ENCODE results near the gene BRIP1. TPM values are rescaled to one million over a fixed set of nuclear protein-coding genes. Genes with fewer than 3 reads are reported as not detected.

The BRIP1 gene
- total RNA-seq, 1 donor from 2014 or later: 18.9 TPM

- no peaks in the 10 kb centered on the region for H3K4me1 Mint-ChIP-seq (ENCODE audit: unreplicated experiment)
- no peak overlapping the region for H3K27ac Mint-ChIP-seq
- no peak for TF ChIP-seq CTCF (conservative IDR thresholded peaks at IDR 0.05)
- no peaks in the 10 kb centered on the region for H3K9me3 Mint-ChIP-seq
- no peaks in the 10 kb centered on the region for H3K27me3 Mint-ChIP-seq
- peaks cover 11% of the 10 kb centered on the region for H3K36me3 Mint-ChIP-seq
- no peak for DNase-seq (ENCODE audit: extremely low spot score, unreplicated experiment)
- no peak overlapping the region for H3K4me3 Mint-ChIP-seq
These were observed 15.8 kb upstream of the BRIP1 start for GRCh38 chr17:61878984-61879612.

GRCh38 chr17:61878520-61878919 is 15.2 kb upstream of the BRIP1 start:
- no peak for DNase-seq (ENCODE audit: extremely low spot score, unreplicated experiment)
- no peak overlapping the region for H3K27ac Mint-ChIP-seq
- peaks cover 15% of the 10 kb centered on the region for H3K36me3 Mint-ChIP-seq
- no peak overlapping the region for H3K4me3 Mint-ChIP-seq
- no peaks in the 10 kb centered on the region for H3K4me1 Mint-ChIP-seq (ENCODE audit: unreplicated experiment)
- H3K27me3 Mint-ChIP-seq: no peaks in the 10 kb centered on the region
- no peak for TF ChIP-seq CTCF (conservative IDR thresholded peaks at IDR 0.05)
- H3K9me3 Mint-ChIP-seq: no peaks in the 10 kb centered on the region

GRCh38 chr17:61877837-61878236 is 14.5 kb upstream of the BRIP1 start:
- no peak for TF ChIP-seq CTCF (conservative IDR thresholded peaks at IDR 0.05)
- H3K9me3 Mint-ChIP-seq: no peaks in the 10 kb centered on the region
- H3K27ac Mint-ChIP-seq: no peak overlapping the region
- no peaks in the 10 kb centered on the region for H3K27me3 Mint-ChIP-seq
- DNase-seq (ENCODE audit: extremely low spot score, unreplicated experiment): no peak
- no peaks in the 10 kb centered on the region for H3K4me1 Mint-ChIP-seq (ENCODE audit: unreplicated experiment)
- H3K4me3 Mint-ChIP-seq: no peak overlapping the region
- peaks cover 15% of the 10 kb centered on the region for H3K36me3 Mint-ChIP-seq

- DNase-seq (ENCODE audit: extremely low spot score, unreplicated experiment): no peak
- Mint-ChIP-seq H3K27ac (no peak overlapping the region), H3K27me3 (no peaks in the 10 kb centered on the region), H3K9me3 (no peaks in the 10 kb centered on the region), H3K4me1 (ENCODE audit: unreplicated experiment) (no peaks in the 10 kb centered on the region), H3K36me3 (peaks cover 15% of the 10 kb centered on the region), H3K4me3 (no peak overlapping the region)
- TF ChIP-seq CTCF (conservative IDR thresholded peaks at IDR 0.05): no peak
These were observed 12.5 kb upstream of the BRIP1 start for GRCh38 chr17:61875804-61876203.

GRCh38 chr17:61875285-61875684 is 12.0 kb upstream of the BRIP1 start:
- Mint-ChIP-seq H3K36me3 (peaks cover 17% of the 10 kb centered on the region), H3K27me3 (no peaks in the 10 kb centered on the region), H3K27ac (no peak overlapping the region), H3K4me1 (ENCODE audit: unreplicated experiment) (no peaks in the 10 kb centered on the region), H3K9me3 (no peaks in the 10 kb centered on the region), H3K4me3 (no peak overlapping the region)
- TF ChIP-seq CTCF (conservative IDR thresholded peaks at IDR 0.05): no peak
- DNase-seq (ENCODE audit: extremely low spot score, unreplicated experiment): no peak

GRCh38 chr17:61874075-61874474 is 10.7 kb upstream of the BRIP1 start:
- H3K4me1 Mint-ChIP-seq (ENCODE audit: unreplicated experiment): no peaks in the 10 kb centered on the region
- H3K36me3 Mint-ChIP-seq: peaks cover 22% of the 10 kb centered on the region
- no peak overlapping the region for H3K27ac Mint-ChIP-seq
- TF ChIP-seq CTCF (conservative IDR thresholded peaks at IDR 0.05): no peak
- DNase-seq (ENCODE audit: extremely low spot score, unreplicated experiment): no peak
- H3K4me3 Mint-ChIP-seq: no peak overlapping the region
- H3K9me3 Mint-ChIP-seq: no peaks in the 10 kb centered on the region
- H3K27me3 Mint-ChIP-seq: no peaks in the 10 kb centered on the region
